Calu3 (cell line): ENCODE results near the gene VWA5A. TPM values are rescaled to one million over a fixed set of nuclear protein-coding genes. Genes with fewer than 3 reads are reported as not detected.

Experiments
- BruUV-seq: library from RNA; stranded (reverse); fragments of 400-500 nt; replicated peaks from 2 replicates; lab custom pipeline; 2021; lab: Mats Ljungman, UMichigan
- CTCF ChIA-PET: fragments of 300-600 bp; sonication (Branson Sonifier 250); formaldehyde crosslinking; loops from one replicate; lab custom pipeline; 2022; ENCODE audit warnings: antibody characterized with exemption; lab: Charles Lee
- DNase-seq: peaks from one replicate; pipeline ENCODE4 v3.0.0; 2022
- H3K27ac Mint-ChIP-seq: one replicate; pipeline ENCODE4 v1.8.0; 2022; ENCODE audit warnings: mixed read lengths; ENCODE audit not compliant: unreplicated experiment
- H3K27me3 Mint-ChIP-seq: one replicate; pipeline ENCODE4 v1.8.0; 2022; ENCODE audit warnings: mixed read lengths; ENCODE audit not compliant: unreplicated experiment
- H3K36me3 Mint-ChIP-seq: one replicate; pipeline ENCODE4 v1.8.0; 2022; ENCODE audit warnings: mild to moderate bottlenecking, moderate library complexity, mixed read lengths; ENCODE audit not compliant: insufficient read depth, unreplicated experiment
- H3K4me1 Mint-ChIP-seq: one replicate; pipeline ENCODE4 v1.8.0; 2022; ENCODE audit warnings: mild to moderate bottlenecking, low read depth, mixed read lengths; ENCODE audit not compliant: unreplicated experiment
- H3K4me3 Mint-ChIP-seq: one replicate; pipeline ENCODE4 v1.8.0; 2022; ENCODE audit warnings: mild to moderate bottlenecking, low read depth, moderate library complexity, mixed read lengths; ENCODE audit not compliant: unreplicated experiment
- H3K9me3 Mint-ChIP-seq: one replicate; pipeline ENCODE4 v1.8.0; 2022; ENCODE audit warnings: low read depth, mixed read lengths; ENCODE audit not compliant: unreplicated experiment
- intact Hi-C: fragments of 100-400 bp; cut with micrococcal nuclease; formaldehyde crosslinking; loops from one replicate; pipeline ENCODE4 v1.10.0; 2022; ENCODE audit not compliant: unreplicated experiment
- total RNA-seq: library from RNA; stranded (reverse); gene quantifications from 2 replicates; pipeline ENCODE4 v1.2.3, GENCODE V29; 2022
- TF ChIP-seq, protein P1 (sequence below): fragments of 200-600 bp; IDR thresholded peaks from one replicate; pipeline ENCODE4 v1.8.0; 2022; ENCODE audit warnings: antibody characterized with exemption; ENCODE audit not compliant: unreplicated experiment

VWA5A gene
- total RNA-seq, 1 experiment from 2014 or later = 1.9 TPM

DNA sequence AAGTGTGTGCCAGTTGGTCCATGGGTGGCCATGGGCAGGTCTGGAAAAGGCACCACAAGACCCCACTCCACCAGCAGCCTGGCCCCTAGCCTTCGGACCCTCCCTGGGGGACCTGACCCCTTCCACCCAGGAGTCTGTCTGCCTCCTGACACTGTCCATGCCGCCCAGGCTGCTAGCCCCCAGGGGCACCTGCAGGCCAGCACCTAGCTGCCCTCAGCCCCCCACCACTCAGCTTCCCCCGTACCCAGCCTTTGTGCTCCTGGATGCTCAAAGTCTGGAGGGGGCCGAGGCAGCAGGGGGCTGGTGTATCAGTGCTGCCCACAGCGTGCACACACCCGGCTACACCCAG lies 39.8 kb upstream of the VWA5A start:
- intact Hi-C loops = no loop called here
- Mint-ChIP-seq H3K4me1 (no peaks in the 10 kb centered on the region), H3K9me3 (no peaks in the 10 kb centered on the region)

DNA sequence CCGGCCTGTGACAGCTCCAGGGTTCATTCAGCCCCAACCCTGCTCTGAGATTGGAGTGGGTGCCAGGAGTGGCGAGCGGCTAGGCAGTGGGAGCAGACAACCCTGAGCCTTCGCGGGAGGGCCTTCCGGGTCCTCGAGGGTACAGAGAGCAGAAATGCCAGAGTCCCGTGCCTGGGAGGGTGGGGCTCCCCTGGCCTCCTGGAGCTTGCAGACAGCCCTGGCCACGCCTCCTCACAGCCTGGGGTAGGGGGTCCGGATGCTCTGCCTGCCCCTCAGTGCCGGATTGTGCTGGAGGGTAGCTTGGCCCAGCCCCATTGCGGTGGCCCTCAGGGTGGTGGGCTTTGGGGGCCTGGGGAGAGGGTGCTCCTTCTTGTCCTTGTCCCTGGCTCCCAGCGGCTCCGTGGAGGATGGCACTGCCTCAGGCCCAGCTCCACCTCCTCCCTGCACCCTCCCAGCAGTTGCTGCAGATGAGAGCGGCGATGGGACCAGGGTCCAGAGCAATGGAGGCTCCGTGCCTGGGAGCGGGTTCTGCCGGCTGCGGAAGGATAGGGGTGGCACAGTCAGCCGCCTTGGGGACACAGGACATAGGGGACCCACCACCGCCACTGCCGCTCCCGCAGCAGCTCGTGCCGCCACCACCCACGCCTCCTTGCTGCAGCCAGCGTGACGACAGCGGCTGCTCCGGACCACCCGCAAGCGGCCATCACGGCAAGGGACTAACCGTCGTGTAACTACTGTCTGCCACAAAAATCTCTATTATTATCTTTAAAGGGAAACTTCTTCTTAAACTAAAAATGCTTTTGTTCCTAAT lies 39.2 kb upstream of the VWA5A start:
- Mint-ChIP-seq H3K4me1 (no peaks in the 10 kb centered on the region), H3K27ac (no peak overlapping the region), H3K27me3 (peaks cover 20% of the 10 kb centered on the region), H3K36me3 (no peaks in the 10 kb centered on the region), H3K4me3 (no peak overlapping the region), H3K9me3 (no peaks in the 10 kb centered on the region)
- DNase-seq = no peak
- TF ChIP-seq, protein P1, sequence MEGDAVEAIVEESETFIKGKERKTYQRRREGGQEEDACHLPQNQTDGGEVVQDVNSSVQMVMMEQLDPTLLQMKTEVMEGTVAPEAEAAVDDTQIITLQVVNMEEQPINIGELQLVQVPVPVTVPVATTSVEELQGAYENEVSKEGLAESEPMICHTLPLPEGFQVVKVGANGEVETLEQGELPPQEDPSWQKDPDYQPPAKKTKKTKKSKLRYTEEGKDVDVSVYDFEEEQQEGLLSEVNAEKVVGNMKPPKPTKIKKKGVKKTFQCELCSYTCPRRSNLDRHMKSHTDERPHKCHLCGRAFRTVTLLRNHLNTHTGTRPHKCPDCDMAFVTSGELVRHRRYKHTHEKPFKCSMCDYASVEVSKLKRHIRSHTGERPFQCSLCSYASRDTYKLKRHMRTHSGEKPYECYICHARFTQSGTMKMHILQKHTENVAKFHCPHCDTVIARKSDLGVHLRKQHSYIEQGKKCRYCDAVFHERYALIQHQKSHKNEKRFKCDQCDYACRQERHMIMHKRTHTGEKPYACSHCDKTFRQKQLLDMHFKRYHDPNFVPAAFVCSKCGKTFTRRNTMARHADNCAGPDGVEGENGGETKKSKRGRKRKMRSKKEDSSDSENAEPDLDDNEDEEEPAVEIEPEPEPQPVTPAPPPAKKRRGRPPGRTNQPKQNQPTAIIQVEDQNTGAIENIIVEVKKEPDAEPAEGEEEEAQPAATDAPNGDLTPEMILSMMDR = no peak
- intact Hi-C loops = no loop called here
- CTCF ChIA-PET = no interaction called here
- BruUV-seq = no TSS peak

More for the DNA sequence above, 39.8 kb upstream of the VWA5A start:
- H3K27me3 Mint-ChIP-seq = peaks cover 20% of the 10 kb centered on the region
- no peak for DNase-seq
- no TSS peak for BruUV-seq
- no peak overlapping the region for H3K27ac Mint-ChIP-seq
- TF ChIP-seq, protein P1 = no peak
- no peaks in the 10 kb centered on the region for H3K36me3 Mint-ChIP-seq
- no peak overlapping the region for H3K4me3 Mint-ChIP-seq
- CTCF ChIA-PET = no interaction called here

DNA sequence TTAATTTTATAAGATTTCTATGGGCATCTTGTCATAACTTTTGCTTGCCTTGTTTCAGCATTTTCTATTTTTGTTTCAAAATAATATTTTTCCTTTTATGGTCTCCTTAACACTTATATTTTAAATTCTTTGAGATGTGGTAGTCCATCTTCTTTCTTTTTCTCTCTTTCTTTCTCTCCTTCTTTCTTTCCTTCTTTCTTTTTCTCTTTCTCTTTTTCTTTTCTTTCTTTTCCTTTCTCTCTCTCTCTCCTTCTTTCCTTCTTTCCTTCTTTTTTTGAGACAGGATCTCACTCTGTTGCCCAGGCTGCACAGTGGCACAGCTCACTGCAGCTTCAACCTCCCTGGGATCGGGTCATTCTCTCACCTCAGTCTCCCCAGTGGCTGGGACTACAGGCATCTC lies 38.0 kb upstream of the VWA5A start:
- Mint-ChIP-seq H3K9me3 (no peaks in the 10 kb centered on the region), H3K27ac (no peak overlapping the region), H3K4me1 (no peaks in the 10 kb centered on the region), H3K27me3 (peaks cover 24% of the 10 kb centered on the region), H3K4me3 (no peak overlapping the region), H3K36me3 (no peaks in the 10 kb centered on the region)
- no TSS peak for BruUV-seq
- TF ChIP-seq, protein P1 = no peak
- no peak for DNase-seq
- CTCF ChIA-PET = no interaction called here
- intact Hi-C loops = no loop called here

DNA sequence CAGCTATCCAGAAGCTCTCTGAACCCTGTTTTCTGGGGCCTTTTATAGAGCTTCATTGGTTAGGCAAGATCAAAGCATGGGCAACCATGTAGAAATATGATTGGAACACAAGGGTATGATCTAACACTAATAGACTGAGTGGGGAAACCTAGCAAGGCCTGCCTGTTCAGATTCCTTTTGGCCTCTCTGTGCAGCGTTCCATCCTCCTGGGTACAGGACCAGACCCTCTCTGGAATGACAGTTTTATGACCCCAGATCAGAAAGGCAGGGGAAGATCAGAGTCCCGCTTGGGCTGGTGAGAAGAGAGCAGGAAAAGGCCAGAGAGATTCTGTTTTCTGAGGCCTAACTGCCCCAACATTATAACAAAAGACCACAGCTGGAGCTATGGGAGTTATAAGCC lies 36.7 kb upstream of the VWA5A start:
- no TSS peak for BruUV-seq
- CTCF ChIA-PET = no interaction called here
- Mint-ChIP-seq H3K27ac (no peak overlapping the region), H3K4me3 (no peak overlapping the region), H3K4me1 (no peaks in the 10 kb centered on the region), H3K36me3 (no peaks in the 10 kb centered on the region), H3K9me3 (peaks cover 2% of the 10 kb centered on the region), H3K27me3 (peaks cover 34% of the 10 kb centered on the region)
- TF ChIP-seq, protein P1 = no peak
- DNase-seq = no peak
- intact Hi-C loops = no loop called here
